ENCODE data around the gene PRKAG3.

Gene PRKAG3

GRCh38 chr2:218839888-218840287 lies 8.3 kb upstream of the PRKAG3 start:
- no peak for DNase-seq (ENCODE audit: low read depth)

GRCh38 chr2:218839430-218839829 lies 7.8 kb upstream of the PRKAG3 start:
- DNase-seq (ENCODE audit: low read depth), result no peak

GRCh38 chr2:218837495-218837894 lies 5.9 kb upstream of the PRKAG3 start:
- DNase-seq (ENCODE audit: low read depth), result no peak

GRCh38 chr2:218834685-218835084 lies 3.1 kb upstream of the PRKAG3 start:
- no peak for DNase-seq (ENCODE audit: low read depth)

- no peak for DNase-seq (ENCODE audit: low read depth)
Measured at GRCh38 chr2:218833023-218833609, 1.5 kb upstream of the PRKAG3 start.

- no peak for DNase-seq (ENCODE audit: low read depth)
Measured at GRCh38 chr2:218832520-218832919, 917 bp upstream of the PRKAG3 start.

GRCh38 chr2:218832081-218832480 lies 478 bp upstream of the PRKAG3 start:
- no peak for DNase-seq (ENCODE audit: low read depth)

GRCh38 chr2:218830526-218831306 lies 887 bp downstream of the PRKAG3 start:
- DNase-seq (ENCODE audit: low read depth), result no peak

GRCh38 chr2:218829868-218830451 lies 1.6 kb downstream of the PRKAG3 start:
- DNase-seq (ENCODE audit: low read depth), result no peak

- DNase-seq (ENCODE audit: low read depth), result no peak
Measured at GRCh38 chr2:218828477-218828778, 3.2 kb downstream of the PRKAG3 start.

- DNase-seq (ENCODE audit: low read depth), result no peak
Measured at GRCh38 chr2:218827701-218828476, 3.7 kb downstream of the PRKAG3 start.

- DNase-seq (ENCODE audit: low read depth), result no peak
Measured at GRCh38 chr2:218826791-218827190, 4.8 kb downstream of the PRKAG3 start.

- no peak for DNase-seq (ENCODE audit: low read depth)
Measured at GRCh38 chr2:218824004-218824403, 7.6 kb downstream of the PRKAG3 start.

- no peak for DNase-seq (ENCODE audit: low read depth)
Measured at GRCh38 chr2:218823196-218823855, 8.3 kb downstream of the PRKAG3 start.

GRCh38 chr2:218822622-218823021 lies 9.0 kb downstream of the PRKAG3 start:
- DNase-seq (ENCODE audit: low read depth), result no peak

- no peak for DNase-seq (ENCODE audit: low read depth)
Measured at GRCh38 chr2:218821605-218822211, 9.9 kb downstream of the PRKAG3 start.

GRCh38 chr2:218820746-218821369 lies 10.7 kb downstream of the PRKAG3 start:
- DNase-seq (ENCODE audit: low read depth), result no peak

GRCh38 chr2:218819093-218819492 lies 12.5 kb downstream of the PRKAG3 start:
- no peak for DNase-seq (ENCODE audit: low read depth)

GRCh38 chr2:218816561-218817011 lies 15.0 kb downstream of the PRKAG3 start:
- no peak for DNase-seq (ENCODE audit: low read depth)

- DNase-seq (ENCODE audit: low read depth), result no peak
Measured at GRCh38 chr2:218815649-218816048, 16.0 kb downstream of the PRKAG3 start.

- DNase-seq (ENCODE audit: low read depth), result no peak
Measured at GRCh38 chr2:218815244-218815637, 16.4 kb downstream of the PRKAG3 start.
